HG03060 (cell line): ENCODE data around the gene ATF7.

Experiments used
- ATAC-seq: cut with Tn5 transposase; IDR thresholded peaks from one replicate; pipeline ENCODE4 v1.9.1; 2021; ENCODE audit warnings: low read depth, moderate number of reproducible peaks; ENCODE audit not compliant: unreplicated experiment

The ATF7 gene

DNA sequence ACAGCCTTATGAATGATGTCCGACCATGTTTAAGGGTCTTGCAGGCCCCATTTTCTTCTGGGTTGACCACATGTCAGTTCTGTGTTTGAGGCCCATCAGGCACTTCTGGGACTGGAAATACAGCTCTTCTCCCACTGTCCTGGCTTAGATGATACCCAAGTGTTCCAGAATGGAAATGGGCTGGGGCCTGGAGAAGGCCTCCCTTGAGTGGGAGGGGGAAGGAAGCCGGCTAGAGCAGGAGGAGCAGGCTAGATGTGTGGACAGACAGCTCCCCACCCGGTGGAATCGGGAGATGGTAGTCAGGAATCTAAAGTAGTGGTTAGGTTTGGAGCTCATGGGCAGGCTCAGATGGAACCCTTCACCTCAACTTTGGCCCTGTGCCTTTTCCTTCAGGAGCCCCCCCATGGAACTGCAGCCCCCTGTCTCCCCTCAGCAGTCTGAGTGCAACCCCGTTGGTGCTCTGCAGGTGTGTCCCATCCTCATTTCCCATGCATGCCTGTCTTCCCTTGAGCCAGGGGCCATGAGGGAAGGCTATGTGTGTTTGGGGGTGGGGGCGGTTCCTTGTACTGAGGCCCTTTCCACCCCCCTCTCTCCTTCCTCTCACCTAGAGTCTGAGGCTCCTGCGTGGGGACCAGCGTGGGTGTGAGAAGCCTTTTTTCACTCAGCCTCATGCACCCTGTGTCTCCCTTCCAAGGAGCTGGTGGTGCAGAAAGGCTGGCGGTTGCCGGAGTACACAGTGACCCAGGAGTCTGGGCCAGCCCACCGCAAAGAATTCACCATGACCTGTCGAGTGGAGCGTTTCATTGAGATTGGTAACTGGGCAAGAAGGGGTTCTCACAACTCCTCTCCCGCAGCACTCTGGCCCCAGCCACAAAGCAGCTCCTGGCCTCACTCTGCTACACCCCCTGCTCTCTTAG is 121.9 kb downstream of the ATF7 start:
- no peak for ATAC-seq

DNA sequence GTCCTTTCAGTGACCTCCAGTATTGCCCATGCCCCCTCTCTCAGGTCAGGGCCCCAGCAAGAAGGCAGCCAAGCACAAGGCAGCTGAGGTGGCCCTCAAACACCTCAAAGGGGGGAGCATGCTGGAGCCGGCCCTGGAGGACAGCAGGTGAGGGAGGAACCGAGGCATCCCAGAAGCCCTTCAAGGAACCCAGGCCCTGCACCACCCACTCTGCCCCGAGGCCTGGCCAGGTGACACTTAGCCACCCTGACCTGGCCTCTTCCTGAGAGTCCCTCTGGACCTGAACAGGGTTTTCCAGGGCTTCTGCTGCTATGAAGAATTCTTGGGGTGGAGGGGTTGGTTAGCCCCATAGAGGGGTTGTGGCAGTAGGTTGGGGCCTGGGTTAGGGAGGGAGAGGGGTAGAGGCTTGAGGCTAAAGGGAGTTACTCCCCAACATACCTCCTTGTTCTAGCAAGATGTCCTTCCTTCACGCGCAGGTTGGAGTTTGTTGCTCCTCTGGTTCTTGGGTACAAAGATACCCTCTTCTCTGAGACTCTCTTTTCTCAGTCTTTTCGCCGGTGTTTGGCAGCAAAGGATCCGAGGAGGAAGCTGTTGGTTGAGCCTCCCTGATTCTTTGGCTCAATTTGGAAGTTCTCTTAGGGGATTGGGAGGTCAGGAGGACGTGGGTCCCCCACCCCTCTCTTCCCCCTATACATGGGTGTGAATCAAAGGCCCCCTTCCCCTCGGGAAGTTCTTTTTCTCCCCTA is 123.0 kb downstream of the ATF7 start:
- no peak for ATAC-seq

GRCh38 chr12:53502331-53502730 is 123.9 kb downstream of the ATF7 start:
- ATAC-seq = no peak

DNA sequence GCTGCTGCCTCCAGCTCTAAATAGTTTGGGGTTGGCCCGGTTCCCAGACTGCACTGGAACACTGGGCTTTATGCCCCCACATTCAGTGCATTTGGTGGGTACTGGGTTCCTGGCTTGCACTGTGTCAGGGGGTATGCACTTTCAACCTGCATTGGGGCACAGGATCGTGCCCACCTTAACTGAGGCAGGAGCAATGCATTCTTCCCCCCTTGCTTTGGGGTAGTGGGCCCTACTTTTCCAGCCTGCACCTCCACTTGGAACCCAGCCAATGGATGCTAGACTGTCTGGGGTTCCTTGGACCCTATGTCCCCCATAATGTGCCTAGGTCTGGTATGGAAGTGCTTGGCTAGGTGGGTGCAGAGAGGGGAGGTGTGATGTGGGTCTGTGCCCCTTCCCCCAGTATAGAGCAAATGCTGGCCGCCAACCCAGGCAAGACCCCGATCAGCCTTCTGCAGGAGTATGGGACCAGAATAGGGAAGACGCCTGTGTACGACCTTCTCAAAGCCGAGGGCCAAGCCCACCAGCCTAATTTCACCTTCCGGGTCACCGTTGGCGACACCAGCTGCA is 124.5 kb downstream of the ATF7 start:
- no peak for ATAC-seq

GRCh38 chr12:53500776-53501614 is 125.2 kb downstream of the ATF7 start, which contains the start of gene TARBP2:
Gene TARBP2, plus strand, starts transcription at chr12:53501283. Its CDS starts 126 bp downstream, at chr12:53501409.
- peak; percentile 69 for ATAC-seq

DNA sequence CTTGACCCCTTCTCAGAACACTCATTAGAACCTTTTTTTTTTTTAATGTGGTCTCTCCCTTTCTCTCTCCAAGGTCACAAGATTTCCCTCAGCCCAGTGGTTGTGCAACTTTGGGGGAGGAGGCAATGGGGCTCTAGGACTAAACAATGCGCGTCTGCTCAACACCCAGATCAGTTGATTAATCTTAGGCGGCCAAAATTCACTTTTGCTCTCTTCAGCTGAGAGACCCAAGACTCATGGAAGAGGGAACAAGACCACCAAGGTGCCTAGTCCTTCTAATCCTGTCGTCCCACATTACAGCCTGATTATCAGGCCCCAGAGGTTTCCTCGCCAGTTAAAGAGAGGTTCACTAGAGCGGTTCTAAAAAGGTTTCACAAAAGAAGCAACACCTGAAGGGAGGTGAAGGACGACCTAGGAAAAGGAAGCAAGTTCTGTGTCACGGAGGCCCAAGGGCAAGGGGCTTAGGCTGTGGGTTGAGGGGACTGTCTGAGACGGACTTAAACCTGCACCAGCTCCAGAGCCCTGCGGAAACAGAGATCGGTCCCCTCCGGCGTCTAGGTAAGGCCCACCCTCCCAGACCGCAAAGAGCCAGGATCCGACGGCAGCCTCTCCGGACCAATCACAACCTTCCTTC is 125.9 kb downstream of the ATF7 start:
- no peak for ATAC-seq

DNA sequence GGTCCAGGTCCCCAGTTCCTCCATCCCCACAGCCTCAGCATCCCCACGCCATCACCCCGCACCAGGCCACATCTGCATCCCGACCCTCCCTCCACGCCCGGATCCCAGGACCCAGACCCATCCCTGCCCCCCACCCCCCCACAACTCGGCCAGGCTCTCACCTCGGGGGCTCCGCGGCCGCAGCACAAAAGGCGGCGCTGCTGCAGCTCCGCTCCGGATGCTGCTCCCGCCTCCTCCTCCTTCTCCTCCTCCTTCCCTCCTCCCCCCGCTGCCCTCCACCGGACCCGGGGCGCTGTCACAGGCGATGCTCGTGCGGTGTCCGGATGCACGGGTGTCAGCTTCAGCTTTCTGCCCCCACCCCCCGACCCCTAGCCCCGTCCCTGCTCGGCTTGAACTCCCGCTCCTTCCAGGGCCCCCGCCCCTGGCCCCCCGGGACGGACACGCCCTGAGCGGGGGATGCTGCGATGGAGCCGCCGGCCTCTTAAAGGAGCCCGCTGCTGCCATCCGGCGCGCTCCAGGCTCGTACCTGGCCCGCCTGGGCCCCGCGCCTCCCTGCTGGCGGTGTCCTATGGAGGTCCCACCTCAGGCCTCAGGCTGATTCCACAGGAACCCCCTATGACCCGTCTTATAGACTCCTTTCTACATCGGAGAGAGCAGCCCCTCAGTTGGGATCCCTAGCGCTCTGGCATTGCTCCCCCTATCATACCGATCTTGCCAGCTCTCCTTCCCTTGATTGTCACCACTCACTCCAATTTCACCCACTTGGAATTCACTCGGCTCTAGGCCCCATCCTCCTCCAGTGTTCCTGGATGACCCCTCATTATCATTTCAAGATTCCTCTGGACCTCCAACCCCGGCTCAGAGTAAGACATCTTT is 126.7 kb downstream of the ATF7 start, which contains the start of gene MAP3K12:
Gene MAP3K12, minus strand, starts transcription at position 193 of the 876 bp plus-strand sequence. CDS start 12,067 bp downstream, outside the sequence.
- ATAC-seq = no peak

- no peak for ATAC-seq
Observed at GRCh38 chr12:53498235-53498630, 127.9 kb downstream of the ATF7 start.

- no peak for ATAC-seq
Observed at GRCh38 chr12:53497461-53497860, 128.7 kb downstream of the ATF7 start.

DNA sequence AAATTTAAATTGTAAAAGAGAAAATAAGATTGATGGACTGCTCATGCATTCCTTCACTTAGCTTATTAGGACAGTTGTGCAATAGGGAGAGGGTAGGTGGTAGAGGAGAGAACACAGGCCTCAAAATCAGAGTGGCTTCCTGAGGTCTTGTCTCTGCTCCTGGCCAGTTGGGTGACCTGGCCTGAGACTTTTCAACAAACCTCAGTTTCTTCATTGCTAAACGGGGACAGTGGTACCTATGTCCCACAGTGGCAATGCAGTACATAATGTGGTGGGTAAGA is 129.5 kb downstream of the ATF7 start:
- no peak for ATAC-seq

DNA sequence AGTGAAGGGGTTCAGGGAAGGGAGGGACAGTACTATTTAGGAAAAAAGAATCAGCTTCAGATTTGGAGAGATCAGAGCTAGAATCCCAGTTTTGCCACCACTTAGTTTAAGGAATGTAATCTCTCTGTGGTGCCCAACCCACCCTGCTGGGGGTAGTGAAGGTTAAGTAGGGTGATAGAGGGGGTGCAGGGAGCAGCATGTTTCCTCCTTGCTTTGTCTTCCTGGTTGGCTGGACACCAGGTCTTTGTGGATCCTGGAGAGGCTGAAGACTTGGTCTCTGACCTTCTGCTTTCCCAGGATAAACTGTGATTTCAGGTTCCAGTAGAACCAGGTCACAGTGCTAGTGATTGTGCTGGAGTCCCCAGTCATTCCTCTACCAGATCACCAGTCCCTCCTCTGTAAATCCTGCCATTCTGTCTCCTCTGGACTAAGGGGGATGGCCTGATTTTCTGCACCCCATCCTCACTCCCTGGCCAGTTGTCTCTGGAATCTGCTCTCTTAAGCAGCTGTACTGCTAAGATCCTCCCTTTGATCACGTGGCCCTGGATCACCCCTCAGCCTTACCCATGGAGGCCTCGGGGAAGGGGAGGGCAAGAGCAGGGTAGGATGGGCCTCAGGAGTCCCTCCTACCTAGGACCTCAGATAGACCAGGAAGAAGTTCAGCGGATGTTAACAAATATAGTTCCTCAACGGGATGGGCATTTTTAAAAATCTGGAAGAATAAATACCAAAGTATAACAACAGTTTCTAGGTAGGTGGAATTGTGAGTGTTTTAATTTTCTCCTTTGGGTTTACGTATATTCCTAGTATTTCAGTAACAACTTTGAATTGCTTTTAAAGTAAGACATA is 130.1 kb downstream of the ATF7 start:
- ATAC-seq = no peak

GRCh38 chr12:53493610-53494391 is 132.4 kb downstream of the ATF7 start:
- no peak for ATAC-seq

- ATAC-seq = no peak
Observed at GRCh38 chr12:53492830-53493609, 133.2 kb downstream of the ATF7 start.

DNA sequence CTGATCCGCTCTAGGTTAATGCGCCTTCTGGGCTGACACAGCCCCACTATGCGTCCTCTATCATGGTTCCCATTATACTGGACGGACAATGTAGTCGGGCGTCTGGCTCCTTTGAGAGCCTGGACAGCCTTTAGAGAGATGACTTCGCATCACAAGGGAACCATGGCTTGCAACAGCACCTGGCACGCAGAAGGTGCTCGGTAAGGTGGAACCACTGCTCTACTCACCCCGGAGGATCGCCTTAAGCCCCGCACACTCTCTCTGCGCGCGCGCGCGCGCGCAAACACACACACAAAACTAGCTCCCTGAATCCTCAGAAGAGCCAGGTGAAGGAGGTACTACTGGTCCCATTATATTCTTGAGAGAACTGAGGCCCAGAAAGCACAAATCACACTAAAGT is 134.0 kb downstream of the ATF7 start:
- no peak for ATAC-seq

- ATAC-seq = no peak
Observed at GRCh38 chr12:53489242-53489864, 136.8 kb downstream of the ATF7 start.
